NCI-H510A (cell line): Measurements from ENCODE around the gene TMEM82.
A peak's percentile ranks its signal among the peaks of the same experiment; 100 is the strongest.

ENCODE experiments used
- DNase-seq: peaks from one replicate; lab custom pipeline; 2025; lab: John Stamatoyannopoulos, UW

The TMEM82 gene

DNA sequence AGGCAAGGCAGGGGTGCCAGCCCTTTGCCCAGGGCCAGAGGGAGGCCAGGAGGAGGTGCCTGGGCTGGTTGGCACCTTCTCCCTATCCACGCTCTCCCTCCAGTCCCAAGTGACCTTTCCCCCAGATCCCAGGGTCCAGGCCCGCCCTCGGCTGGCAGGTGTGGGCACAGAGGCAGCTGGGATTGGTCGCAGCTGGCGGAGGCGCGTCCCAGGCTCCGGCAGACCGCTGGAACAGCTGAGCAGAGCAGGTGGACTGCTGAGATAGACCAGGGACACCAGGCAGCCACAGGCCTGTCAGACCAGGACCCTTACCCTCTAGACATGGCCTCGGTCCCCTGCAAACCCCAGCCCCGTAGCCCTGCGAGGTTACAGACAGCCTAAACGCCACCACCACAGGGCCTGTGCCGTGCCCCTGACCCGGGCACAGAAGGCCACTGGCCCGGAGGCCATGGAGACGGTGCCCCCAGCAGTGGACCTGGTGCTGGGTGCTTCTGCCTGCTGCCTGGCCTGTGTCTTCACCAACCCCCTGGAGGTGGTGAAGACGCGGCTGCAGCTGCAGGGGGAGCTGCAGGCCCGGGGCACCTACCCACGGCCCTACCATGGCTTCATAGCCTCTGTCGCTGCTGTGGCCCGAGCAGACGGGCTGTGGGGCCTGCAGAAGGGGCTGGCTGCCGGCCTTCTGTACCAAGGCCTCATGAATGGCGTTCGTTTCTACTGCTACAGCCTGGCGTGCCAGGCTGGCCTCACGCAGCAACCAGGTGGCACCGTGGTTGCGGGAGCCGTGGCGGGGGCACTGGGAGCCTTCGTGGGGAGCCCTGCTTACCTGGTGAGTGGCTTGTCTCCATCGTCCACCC lies 6.0 kb upstream of the TMEM82 start, which contains the start of gene SLC25A34:
SLC25A34 (plus strand) TSS at position 221 of the 854 bp plus-strand sequence; CDS start at position 449, 228 bp downstream.
- peak; percentile 97 for DNase-seq

DNA sequence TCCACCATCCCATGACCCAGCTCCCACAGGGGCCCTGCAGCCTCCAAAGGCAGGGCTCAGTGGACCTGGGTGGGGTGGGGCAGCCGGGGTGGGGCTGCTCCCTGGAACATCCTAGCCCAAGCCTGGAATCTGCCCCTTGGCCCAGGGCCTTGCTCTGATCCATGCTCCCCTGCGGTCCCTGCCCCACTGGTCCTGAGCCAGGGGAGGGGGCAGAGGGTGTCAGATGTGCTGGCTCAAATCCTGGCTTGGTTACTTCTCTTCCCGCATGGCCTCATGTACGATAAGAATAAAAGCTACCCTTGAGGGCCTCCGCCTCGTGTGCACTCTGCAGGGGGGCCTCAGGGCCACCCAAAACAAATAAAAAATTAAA lies 5.4 kb upstream of the TMEM82 start:
- no peak for DNase-seq

DNA sequence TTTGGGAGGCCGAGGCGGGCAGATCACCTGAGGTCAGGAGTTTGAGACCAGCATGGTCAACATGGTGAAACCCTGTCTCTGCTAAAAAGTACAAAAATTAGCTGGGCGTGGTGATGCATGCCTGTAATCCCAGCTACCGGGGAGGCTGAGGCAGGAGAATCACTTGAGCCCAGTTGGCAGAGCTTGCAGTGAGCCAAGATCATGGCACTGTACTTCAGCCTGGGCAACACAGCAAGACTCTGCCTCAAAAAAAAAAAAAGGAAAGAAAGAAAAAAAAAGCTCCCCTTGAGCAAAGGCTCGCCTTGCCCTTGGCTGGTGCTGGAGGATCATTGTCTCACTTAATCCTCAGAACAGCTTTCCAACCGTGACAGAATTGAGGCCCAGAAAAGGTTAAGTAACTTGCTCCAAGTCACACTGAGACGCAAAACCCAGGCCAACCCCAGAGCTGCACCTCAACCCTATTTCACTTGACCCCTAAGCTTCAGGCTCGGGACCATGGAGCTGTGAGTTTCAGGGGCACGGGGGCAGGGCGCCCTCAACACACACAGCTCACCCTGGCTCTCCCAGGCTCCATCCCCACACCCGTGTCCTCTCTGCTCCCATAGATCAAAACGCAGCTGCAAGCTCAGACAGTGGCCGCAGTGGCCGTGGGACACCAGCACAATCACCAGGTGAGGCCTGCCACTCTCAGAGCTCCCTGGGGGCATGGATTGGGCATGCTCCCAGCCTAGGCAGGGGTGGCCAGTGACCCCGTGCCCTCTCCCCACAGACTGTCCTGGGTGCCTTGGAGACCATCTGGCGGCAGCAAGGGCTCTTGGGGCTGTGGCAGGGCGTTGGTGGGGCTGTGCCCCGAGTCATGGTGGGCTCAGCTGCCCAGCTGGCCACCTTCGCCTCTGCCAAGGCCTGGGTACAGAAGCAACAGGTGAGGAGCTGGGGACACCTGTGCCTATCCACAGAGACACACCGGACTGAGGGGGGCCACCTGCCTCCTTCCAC lies 4.7 kb upstream of the TMEM82 start:
- no peak for DNase-seq

DNA sequence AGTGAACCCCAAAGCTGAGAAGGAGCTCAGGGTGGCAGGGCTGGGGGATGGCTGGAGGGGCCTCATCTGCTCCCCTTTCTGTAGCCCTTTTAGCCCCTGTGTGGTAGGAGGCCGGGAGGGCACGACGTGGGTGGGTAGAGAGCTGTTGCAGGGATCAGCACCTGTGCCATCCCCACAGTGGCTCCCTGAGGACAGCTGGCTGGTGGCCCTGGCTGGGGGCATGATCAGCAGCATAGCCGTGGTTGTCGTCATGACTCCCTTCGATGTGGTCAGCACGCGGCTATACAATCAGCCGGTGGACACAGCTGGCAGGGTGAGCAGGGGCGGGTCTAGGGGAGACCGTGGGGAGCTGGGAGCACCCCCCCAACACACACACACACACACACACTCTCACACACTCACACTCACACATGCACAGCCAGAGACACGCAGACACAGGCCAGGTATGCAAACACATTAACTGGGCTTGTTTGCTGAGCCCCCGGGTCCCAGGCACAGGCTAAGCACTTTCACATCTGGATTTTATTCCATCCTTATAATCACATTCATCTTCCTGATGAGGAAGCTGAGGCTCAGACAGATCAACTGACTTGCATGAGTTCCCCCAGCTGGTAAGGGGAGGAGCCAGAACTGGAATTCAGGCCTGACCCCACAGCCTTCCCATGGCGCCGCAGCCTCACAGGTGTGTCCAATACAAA lies 3.7 kb upstream of the TMEM82 start:
- no peak for DNase-seq

DNA sequence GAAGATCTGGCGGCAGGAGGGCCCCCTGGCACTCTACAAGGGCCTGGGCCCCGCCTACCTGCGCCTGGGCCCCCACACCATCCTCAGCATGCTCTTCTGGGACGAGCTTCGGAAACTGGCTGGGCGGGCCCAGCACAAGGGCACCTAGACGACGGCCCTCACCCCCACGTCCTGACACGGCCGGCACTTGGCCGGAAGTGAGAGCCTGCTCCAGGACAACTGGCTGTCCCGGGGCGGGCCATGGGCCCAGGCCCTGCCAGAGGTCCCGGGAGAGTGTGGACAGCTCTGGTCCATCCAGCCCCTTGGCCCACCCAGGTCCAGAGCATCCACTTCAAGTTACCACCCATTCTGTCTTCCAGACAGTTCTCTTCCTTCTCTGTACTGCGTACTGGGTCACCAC lies 3.0 kb upstream of the TMEM82 start:
- DNase-seq = no peak

DNA sequence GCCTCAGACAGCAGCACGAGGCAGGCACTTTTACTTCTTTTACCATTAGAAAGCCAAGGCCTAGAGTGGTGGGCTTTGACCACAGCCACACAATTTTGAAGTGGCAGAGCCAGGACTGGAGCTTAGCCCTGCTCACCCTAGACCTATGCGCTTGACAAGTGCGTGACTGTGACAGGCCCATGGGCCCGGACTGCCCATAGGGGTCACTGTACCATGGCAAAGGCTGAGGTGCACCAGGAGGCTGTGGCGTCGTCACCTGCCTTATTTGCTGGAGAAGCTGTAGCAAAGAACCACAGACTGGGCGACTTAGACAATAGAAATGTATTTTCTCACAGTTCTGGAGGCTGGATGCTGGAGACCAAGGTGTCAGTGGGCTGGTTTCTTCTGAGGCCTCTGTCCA lies 2.6 kb upstream of the TMEM82 start:
- DNase-seq = no peak

DNA sequence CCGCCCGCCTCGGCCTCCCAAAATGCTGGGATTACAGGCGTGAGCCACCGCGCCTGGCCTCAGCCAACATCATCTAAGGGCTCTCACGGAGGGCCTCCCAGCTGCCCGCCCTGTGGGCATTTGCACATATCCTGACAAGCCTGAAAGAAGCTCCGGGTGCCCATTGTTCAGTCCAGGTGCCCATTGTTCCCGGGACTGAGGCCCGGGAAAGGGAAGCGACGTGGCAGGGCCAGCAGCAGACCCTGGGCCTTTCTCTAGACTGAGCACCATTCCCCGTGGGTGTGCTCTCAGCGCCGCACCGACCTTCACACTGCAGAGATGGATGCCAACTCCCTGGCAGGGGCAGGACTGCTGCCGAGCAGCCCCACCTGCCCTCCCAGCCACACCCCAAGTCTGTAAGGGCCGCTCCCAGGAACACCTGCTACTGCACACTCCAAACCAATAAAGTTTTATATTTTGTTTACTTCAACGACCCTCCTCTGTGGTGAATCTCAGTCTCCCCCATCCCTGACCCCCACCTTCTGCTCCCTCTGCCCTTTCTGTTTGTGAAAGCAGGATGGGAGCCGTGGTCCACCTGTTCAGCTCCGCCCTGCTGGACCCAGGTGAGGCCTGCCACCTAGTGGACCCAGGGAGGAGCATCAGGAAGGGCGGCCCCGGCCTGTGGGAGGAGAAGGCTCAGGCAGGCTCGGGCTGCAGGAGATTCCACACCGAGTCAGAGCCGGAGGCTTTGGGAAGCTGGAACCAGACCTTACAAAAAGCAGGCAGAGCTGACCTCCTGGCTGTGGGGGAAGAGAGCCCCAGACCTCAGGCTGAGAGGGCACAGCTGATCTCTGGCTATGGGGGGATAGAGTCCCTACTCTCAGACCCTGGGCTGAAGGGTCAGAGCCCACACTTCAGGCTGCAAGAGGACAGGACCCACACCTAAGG lies 1.1 kb upstream of the TMEM82 start:
- DNase-seq = peak; percentile 95

DNA sequence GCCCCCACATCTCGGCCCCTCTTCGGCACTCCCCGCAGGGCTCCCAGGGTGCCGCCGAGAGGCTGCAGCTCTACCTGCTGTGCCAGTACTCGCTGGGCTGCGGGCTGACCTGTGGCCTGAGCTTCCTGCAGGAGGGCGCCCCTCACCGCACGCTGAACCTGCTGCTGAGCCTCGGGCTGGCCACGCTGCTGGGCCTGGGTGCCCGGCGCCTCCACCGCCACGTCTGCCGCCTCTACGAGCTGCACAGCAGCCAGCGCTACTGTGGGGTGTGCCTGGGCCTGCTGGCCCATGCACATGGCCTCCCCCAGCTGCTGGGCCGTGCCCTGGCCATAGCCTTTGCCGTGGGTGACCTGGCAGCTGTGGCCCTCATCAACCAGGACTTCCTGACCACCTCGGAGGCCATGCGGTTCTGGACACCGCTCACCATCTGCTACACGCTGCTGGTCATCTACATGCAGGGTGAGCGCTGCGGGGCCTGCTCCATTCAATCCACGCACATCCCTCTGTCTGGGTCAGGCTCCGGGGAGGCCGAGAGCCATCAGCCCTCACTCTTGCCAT lies 1.9 kb downstream of the TMEM82 start:
- no peak for DNase-seq

DNA sequence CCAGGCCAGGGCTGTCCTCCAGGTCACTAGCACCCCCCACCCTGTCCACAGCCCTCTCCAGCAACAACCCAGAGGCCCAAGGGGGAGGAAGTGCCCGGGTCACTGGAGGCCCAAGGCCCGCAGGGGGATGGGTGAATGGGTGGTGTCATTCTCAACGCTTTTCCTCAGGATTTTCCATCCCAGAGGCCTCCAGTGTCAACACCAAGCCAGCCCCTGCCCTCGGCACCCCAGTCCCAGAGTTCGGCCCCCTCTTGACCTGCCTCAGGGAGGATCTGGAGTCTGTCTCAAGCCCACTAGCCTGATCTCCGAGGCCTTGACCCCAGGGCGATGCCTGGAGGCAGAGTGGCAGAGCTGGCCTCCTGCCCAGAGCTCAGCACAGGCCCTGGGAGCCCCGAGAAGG lies 5.1 kb downstream of the TMEM82 start:
- no peak for DNase-seq

DNA sequence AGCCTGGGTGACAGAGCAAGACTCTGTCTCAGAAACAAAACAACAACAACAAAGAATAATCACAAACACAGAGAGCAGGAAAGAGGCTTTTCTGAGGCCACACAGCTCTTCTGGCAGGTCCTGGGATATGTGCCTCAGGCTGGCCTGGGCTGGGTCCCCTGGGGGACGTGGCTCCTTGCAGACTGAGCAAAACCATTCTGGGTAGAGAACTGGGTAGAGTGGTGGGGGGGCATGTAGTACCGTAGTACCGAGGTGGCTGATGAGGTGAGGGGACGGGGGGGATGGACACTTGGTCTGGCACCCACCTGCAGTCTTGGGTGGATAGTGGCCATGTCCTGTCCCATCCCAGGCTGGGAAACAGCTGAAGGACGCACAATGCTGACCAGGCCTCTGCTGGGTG lies 6.0 kb downstream of the TMEM82 start:
- no peak for DNase-seq

DNA sequence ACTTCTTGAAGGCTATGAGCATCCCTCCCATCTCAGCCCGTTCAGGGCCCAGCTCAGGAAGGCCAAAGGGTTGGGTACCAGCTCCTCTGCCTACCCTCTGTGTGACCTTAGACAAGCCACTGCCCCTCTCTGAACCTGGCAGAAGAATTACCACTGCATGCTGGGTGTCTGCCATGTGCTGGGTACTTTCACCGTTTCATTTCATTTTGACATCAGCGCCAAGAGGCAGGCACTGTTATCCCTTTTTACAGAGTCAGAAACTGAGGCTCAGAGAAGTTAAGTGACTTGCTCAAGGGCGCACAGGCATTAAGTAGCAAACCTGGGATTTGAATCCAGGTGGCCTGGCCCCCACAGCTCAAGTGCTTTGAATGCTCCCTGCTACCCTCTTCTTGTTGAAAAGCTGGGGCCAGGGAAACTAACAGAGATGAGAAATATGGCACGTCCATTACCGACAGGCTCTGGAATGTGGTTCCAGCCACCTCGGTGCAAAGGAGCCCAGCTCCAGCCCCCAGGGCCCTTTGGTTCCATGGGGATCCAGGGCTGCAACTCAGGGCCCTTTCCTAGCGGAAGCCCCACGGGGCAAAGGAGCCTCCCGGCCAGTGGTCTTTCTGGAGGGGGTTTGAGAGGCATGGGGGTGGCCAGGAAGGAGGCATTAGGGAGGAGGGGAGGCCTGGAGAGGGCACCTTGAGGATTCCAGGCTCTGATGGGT lies 6.5 kb downstream of the TMEM82 start:
- no peak for DNase-seq

DNA sequence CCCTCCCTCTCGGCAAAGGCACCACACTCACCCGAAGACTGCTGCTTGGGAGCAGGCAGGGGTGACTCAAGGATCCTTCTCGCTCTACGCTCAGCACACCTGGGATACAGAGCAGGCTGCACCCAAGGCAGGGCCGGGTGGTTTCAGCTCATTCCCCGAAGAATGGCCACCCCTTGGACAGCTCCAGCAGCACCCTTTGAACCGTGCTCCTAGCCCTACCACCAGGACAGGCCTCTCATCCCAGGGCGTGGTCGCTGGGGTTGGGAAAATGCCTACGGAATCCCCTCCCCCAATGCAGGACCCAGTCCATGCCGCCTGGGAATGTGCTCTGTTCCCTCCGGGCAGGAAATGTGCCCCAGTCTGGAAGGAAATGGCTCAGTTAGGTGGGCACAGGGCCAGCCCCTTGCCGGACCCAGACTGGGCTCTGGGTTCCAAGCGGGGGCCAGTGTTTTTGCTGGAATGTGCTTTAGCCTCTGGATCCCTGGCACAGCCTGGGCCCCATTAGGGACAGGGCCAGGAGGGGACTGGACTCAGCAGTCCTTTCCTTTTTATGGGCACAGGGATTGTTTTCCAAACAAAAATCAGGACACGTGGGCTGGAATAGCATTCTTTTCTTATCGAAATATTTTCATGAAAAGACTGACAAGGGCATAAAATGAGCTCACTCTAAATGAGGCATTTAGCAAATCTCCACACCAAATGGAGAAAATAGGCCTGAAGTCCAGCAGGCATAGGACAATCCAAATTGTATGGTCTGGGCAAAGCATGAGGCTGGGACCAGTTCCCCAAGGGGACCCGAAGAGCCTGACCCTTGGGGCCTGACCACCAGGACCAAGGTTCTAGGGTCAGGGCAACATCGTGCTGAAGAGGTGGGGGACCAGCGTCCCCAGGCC lies 7.3 kb downstream of the TMEM82 start:
- no peak for DNase-seq

DNA sequence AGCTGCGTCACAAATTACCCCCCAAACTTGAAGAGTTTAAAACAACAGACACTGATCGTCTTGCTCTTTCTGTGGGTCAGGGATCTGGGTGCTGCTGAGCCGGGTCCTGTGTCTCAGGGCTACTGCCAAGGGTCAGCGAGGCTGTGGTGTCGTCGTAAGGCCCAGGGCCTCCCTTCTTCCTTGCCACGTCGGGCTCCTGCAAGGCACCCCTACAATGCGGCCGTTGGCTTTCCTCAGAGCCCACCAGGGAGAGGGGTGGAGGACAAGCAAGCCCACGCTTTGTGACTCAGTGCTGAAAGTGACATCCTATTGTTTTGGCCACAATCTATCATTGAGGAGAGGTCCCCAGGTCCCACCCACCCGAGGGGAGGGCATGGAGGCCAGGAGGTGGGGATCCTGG lies 8.6 kb downstream of the TMEM82 start:
- DNase-seq = no peak

DNA sequence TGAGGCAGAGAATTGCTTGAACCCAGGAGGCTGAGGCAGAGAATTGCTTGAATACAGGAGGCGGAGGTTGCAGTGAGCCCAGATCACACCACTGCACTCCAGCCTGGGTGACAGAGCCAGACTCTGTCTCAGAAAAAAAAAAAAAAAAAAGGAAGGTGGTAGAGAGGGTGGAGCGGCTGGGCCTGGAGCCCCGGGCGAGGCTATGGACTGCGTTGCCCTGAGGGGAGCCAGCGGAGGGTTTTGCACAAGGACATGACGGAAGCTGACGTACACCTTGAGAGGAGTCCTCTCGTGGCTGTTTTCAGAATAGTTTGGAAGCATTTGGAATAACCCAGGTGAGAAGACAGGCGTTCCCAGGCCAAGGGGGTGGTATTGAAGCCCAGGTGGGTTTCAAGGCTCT lies 9.4 kb downstream of the TMEM82 start:
- DNase-seq = no peak

DNA sequence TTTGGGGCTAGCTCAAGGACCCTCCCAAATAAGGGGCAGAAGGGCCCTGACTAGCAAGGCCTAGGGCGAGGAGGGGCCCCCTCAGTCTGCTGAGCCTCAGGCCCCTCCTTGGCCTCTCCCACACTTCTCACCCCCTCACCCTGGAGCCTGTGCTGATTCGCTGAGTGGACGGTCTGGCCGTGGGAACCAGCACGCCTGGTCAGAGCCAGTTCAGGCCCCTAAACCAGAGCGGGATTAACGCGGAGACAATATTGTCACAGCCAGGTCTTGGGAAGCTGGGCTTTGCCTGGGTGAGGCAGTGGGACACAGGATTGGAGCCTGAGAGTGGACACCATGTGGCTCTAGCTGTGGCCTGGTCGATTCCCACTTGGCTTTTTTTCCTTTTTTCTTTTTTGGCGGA lies 11.5 kb downstream of the TMEM82 start:
- no peak for DNase-seq

DNA sequence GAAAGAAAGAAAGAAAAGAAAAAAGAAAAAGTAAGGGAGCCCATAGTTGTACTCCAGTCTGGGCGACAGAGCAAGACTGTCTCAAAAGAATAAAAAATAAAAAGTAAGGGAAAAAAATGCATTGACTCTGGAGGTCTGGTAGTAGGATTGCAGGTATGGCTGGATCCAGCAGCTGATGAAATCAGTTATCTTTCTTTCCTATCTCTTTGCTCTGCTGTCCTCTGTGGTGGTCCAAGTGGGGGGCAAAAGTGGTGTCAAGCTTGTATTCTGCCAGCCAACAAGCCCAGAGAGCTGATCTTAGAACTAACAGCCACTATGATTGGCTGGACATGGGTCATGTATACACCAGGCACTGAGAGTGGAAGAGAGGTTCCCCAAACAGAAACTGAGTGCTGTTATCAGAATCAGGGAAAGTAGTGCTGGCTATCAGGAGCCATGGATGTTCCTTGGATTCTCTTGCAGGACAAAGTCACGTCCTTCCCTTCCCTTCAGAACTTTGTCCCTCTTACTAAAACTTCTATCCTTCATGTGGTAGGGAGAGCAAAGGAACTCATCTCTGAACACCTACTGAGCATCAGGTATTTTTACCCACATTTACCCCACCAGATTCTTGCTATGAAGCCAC lies 12.8 kb downstream of the TMEM82 start:
- no peak for DNase-seq

DNA sequence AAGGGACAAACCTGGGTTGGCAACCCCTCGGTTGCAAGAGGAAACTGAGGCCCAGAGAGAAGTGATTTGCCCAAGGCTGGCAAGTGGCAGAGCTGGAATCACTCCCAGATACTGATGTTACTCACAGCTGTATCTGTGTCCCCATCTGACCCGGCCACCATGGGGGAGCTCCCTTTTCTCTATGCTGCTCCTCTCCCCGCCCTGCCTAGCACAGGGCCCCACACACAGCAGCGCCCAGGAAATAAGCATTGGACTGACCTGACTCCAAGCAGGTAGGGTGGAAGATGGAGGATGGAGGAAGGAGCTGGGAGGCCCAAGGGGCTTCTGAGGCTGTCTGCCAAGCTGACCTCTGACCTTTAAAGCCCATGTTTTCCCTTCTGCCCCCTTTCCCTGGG lies 13.3 kb downstream of the TMEM82 start:
- DNase-seq = no peak

DNA sequence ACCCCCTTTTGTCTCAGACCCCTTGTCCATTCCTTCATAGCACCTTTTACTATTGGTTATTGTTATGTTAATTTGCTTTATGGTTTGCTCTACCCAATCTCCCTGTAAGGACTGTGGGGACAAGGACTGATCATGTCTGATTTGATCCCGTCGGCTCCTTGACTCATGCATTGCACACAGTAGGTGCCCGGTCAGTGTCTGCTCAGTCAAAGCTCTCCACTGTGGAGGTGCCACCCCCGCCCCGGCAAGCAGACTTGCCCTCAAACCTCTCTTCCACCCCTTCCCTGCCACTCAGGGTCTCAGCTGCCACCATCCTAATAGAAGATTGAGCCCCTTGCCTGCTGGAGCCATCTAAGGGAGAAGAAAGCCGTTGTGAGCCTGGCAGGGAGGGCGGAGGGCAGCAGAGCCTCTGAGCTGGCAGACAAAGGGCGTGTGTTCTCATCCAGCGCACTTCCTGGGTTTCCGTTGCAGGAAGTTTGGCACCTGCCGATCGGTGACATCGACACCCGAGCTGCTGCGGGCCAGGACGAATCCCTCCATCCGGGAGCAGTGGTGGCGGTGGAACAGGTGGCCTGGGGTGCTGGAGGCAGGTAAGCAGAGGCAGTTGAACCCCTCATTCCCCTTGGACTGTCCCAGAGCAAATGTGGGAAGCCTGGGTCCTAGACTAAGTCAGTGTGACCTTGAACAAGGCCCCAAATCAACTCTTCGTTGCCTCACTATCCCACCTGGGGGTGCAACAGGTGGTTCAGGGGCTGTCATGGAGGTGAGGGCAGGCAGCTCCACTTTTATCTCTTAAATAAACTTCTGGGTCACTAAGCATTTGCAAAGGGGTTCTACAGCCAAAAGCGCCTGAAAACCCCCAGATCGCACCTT lies 14.1 kb downstream of the TMEM82 start:
- DNase-seq = peak; percentile 94
